Activated CD4-positive, alpha-beta T cell treated with anti-CD3 and anti-CD28 coated beads for 36 hours (primary cell): ENCODE results near the gene FMNL2. TPM values are rescaled to one million over a fixed set of nuclear protein-coding genes. Genes with fewer than 3 reads are reported as not detected.

ENCODE experiments used
- ATAC-seq: fragments of 200-7000 bp; cut with Tn5 transposase; one replicate; pipeline ENCODE4 v1.10.0; 2021; ENCODE audit warnings: mild to moderate bottlenecking, moderate library complexity
- CTCF ChIA-PET: fragments of 350-600 bp; sonication (Branson Sonifier 250); formaldehyde crosslinking; loops from one replicate; lab custom pipeline; 2021; ENCODE audit warnings: antibody characterized with exemption; lab: Charles Lee
- POLR2A ChIA-PET: fragments of 350-600 bp; sonication (Branson Sonifier 250); formaldehyde crosslinking; loops from one replicate; lab custom pipeline; 2021; ENCODE audit warnings: antibody characterized with exemption, inconsistent platforms; lab: Charles Lee
- DNase-seq: peaks from one replicate; pipeline ENCODE4 v3.0.0-alpha.2; 2020
- H3K27ac Mint-ChIP-seq: one replicate; pipeline ENCODE4 v1.8.0; 2021; ENCODE audit warnings: mixed read lengths
- H3K27me3 Mint-ChIP-seq: one replicate; pipeline ENCODE4 v1.8.0; 2021; ENCODE audit warnings: mixed read lengths
- H3K36me3 Mint-ChIP-seq: one replicate; pipeline ENCODE4 v1.8.0; 2021; ENCODE audit warnings: low read depth, mixed read lengths
- H3K4me1 Mint-ChIP-seq: one replicate; pipeline ENCODE4 v1.8.0; 2021; ENCODE audit warnings: mixed read lengths
- H3K4me3 Mint-ChIP-seq: one replicate; pipeline ENCODE4 v1.8.0; 2021; ENCODE audit warnings: mild to moderate bottlenecking, moderate library complexity, mixed read lengths
- H3K9me3 Mint-ChIP-seq: one replicate; pipeline ENCODE4 v1.8.0; 2021; ENCODE audit warnings: low read depth, mixed read lengths
- intact Hi-C, 2 experiments: fragments of 100-400 bp; cut with DNase I in 1 of 2; cut with micrococcal nuclease in 1 of 2; formaldehyde crosslinking; loops; one replicate each; pipeline versions ENCODE4 v1.14.2 to v1.15.1; 2022 to 2024; cut with DNase I, micrococcal nuclease
- total RNA-seq, 2 experiments: library from RNA; stranded (reverse); gene quantifications; one replicate each; pipeline ENCODE4 v1.2.3, GENCODE V29; 2021

Gene FMNL2
- total RNA-seq, 2 experiments from 2014 or later: 3.0 to 3.3 TPM

DNA sequence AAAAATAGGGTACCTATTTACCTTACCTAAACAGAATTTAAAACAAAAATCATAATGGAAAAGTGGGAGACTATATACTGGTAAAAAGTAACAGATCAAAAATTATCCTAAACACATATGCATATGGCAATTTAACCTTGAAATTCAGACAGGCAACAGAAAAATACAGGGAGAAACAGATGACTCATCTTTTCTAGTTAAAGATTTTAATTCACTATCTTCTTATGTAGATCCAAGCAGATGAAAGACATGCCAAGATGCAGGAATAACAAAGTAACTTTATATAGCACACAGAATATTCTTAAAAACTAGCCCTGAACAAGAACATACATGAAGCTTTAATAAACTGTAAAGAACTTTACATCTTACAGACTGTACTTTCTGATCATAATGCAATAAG, 351.3 kb downstream of the FMNL2 start:
- CTCF ChIA-PET: interaction anchor here (1.0 kb wide), 1 partner anchor 18 kb away, joined by 3 read pairs; no protein-coding TSS in a partner anchor

DNA sequence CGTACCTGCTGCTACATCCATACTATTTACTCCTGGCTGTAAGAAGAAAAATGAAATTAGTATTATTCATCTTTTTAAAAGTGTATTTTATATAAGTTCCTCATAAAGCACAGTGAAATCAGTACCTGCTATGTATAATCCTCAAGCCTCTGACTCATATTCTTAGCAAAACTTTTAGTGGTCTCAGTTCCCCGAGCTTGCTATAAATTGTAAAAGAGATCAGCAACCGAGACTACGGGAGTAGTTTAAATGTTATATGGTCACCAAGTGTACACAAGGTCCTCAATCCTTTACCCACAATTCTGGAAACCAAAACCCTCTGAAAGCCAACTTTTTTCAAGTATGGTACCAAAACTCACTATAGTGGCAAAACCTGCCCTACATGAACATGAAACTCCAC, 358.1 kb downstream of the FMNL2 start:
- ATAC-seq (peak; percentile 57), DNase-seq (no peak)
- intact Hi-C loops: loop anchor here (5.0 kb wide), 2 partner anchors 36 to 121 kb away; no protein-coding TSS in a partner anchor
- ChIA-PET CTCF (interaction anchor here (1.1 to 1.8 kb wide), 2 partner anchors 21 to 23 kb away, joined by 3 to 7 read pairs; no protein-coding TSS in a partner anchor), POLR2A (no interaction called here)
- H3K9me3 Mint-ChIP-seq: no peaks in the 10 kb centered on the region
- H3K27me3 Mint-ChIP-seq: no peaks in the 10 kb centered on the region
- no peak overlapping the region for H3K27ac Mint-ChIP-seq
- H3K4me3 Mint-ChIP-seq: no peak overlapping the region
- H3K4me1 Mint-ChIP-seq: peaks cover 34% of the 10 kb centered on the region
- H3K36me3 Mint-ChIP-seq: peaks cover 19% of the 10 kb centered on the region

More for the DNA sequence above, 351.3 kb downstream of the FMNL2 start:
- DNase-seq (no peak), ATAC-seq (no peak)
- H3K4me3 Mint-ChIP-seq: no peak overlapping the region
- no peaks in the 10 kb centered on the region for H3K9me3 Mint-ChIP-seq
- no peaks in the 10 kb centered on the region for H3K27me3 Mint-ChIP-seq
- intact Hi-C loops: no loop called here
- peaks cover 31% of the 10 kb centered on the region for H3K4me1 Mint-ChIP-seq
- H3K27ac Mint-ChIP-seq: no peak overlapping the region
- H3K36me3 Mint-ChIP-seq: peaks cover 24% of the 10 kb centered on the region
- POLR2A ChIA-PET: no interaction called here

DNA sequence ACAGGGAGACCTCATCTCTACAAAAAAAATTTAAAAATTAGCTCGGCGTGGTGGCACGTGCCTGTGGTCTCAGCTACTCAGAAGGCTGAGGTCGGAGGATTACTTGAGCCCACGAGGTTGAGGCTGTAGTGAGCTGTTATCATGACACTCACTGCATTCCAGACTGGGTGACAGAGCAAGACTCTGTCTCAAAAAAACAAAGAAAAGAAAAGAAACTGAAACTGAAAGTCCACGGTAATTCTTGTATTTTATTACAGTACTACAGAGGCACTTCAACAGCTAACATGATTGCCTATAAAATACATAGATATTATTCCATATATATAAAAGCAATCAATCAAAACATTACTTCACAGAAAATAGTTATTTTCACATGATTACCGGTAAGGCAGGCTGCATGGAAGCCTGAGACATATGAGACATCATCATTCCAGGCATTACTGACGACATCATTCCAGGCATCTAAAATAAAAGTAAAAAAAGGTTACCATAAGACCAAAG, 359.2 kb downstream of the FMNL2 start:
- CTCF ChIA-PET: interaction anchor here (0.7 to 1.8 kb wide), 2 partner anchors 22 to 30 kb away, joined by 3 to 7 read pairs; no protein-coding TSS in a partner anchor
- H3K4me1 Mint-ChIP-seq: peaks cover 37% of the 10 kb centered on the region
- H3K36me3 Mint-ChIP-seq: peaks cover 19% of the 10 kb centered on the region
- no peaks in the 10 kb centered on the region for H3K9me3 Mint-ChIP-seq
- peak overlapping the region; percentile 68 for H3K27ac Mint-ChIP-seq
- H3K27me3 Mint-ChIP-seq: no peaks in the 10 kb centered on the region
- peak; percentile 92 for ATAC-seq
- POLR2A ChIA-PET: interaction anchor here (0.6 to 1.1 kb wide), 2 partner anchors 19 to 23 kb away, joined by 4 to 5 read pairs; partner anchors contain the start of gene PRPF40A
- DNase-seq: peak; percentile 70
- intact Hi-C loops: loop anchor here (1.0 to 5.0 kb wide), 5 partner anchors 23 to 279 kb away; partner anchors contain the start of genes ARL6IP6 (in 1 of the 2) and PRPF40A (in 1 of the 2)
- H3K4me3 Mint-ChIP-seq: peak overlapping the region; percentile 66

DNA sequence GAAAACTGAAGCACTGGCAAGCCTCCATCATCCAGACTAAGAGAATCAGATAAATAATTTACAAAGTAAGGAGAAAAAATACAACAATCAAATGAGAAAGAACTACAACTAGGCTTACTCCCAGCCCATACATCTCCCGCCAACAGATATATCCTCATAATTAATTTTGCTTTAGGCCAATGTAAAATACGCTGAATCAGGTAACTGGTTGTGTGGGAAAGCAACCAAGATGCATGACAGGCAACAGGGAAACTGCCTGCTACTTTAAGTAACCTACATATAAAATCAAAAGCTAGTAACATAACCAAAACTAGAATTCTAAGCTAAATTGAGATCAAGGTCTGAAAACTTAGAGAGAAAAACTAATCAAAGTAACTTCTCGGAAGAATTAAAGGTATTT, 360.8 kb downstream of the FMNL2 start:
- DNase-seq (no peak), ATAC-seq (no peak)
- Mint-ChIP-seq H3K27ac (peak overlapping the region; percentile 38), H3K4me1 (peaks cover 42% of the 10 kb centered on the region), H3K4me3 (no peak overlapping the region), H3K27me3 (no peaks in the 10 kb centered on the region), H3K9me3 (no peaks in the 10 kb centered on the region), H3K36me3 (peaks cover 22% of the 10 kb centered on the region)
- intact Hi-C loops: no loop called here
- ChIA-PET POLR2A (no interaction called here), CTCF (interaction anchor here (1.4 to 1.7 kb wide), 2 partner anchors 12 to 21 kb away, joined by 3 read pairs; no protein-coding TSS in a partner anchor)

DNA sequence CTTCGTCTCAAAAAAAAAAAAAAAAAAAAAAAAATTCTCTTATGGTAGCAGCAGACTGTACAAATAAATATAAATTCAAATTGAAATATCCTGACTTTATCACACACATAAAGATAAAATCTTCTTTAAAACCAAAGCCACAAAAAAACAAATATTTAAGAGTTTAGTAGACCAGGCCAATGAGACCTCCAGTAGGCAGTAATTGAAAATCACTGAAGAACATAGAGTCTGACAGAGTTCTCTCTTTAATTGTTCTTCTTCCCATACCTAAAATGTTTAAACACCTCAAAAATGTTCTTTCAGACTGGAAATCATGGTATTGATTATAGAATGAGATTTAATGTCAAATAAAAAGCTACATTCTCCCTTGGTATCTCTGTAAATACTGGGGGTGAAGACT, 361.5 kb downstream of the FMNL2 start:
- DNase-seq (no peak), ATAC-seq (no peak)
- H3K27me3 Mint-ChIP-seq: no peaks in the 10 kb centered on the region
- H3K36me3 Mint-ChIP-seq: peaks cover 26% of the 10 kb centered on the region
- H3K27ac Mint-ChIP-seq: no peak overlapping the region
- intact Hi-C loops: no loop called here
- CTCF ChIA-PET: interaction anchor here (1.4 to 1.7 kb wide), 2 partner anchors 12 to 20 kb away, joined by 3 read pairs; no protein-coding TSS in a partner anchor
- H3K4me3 Mint-ChIP-seq: no peak overlapping the region
- POLR2A ChIA-PET: no interaction called here
- peaks cover 4% of the 10 kb centered on the region for H3K9me3 Mint-ChIP-seq
- H3K4me1 Mint-ChIP-seq: peaks cover 47% of the 10 kb centered on the region

Other genes with a start within 250 kb of the FMNL2 start
- gene CACNB4, start 236.1 kb upstream of the FMNL2 start, total RNA-seq: under 1 TPM; 0.26 to 0.37 TPM
- gene STAM2, start 159.4 kb upstream of the FMNL2 start, total RNA-seq: 10 to 100 TPM; 14.9 to 18.5 TPM